HK-2 (cell line): ENCODE data around the gene LRRC70.

Source experiments
- DNase-seq: peaks from one replicate; pipeline ENCODE4 v3.0.0-alpha.2; 2018; ENCODE audit not compliant: unreplicated experiment

LRRC70 gene

GRCh38 chr5:62574599-62574998, 4.0 kb upstream of the LRRC70 start:
- DNase-seq, result no peak

DNA sequence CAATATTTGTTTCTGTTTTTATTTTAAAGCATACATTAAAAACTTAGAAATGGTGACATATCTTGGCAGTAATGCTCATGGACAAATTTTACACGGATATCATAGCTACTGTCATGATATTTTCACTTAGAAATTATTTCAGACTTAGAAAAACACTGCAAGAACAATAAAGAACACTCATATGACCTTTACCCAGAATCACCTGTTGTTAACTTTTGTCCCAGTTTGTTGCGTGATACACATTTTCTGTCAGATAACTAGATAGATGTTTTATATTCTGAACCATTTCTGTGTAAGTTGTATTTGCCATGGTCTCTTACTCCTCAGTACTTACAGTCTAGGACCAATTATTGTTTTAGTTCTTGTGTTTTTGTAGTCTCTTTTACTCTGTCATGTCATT, 3.6 kb upstream of the LRRC70 start:
- DNase-seq, result no peak

DNA sequence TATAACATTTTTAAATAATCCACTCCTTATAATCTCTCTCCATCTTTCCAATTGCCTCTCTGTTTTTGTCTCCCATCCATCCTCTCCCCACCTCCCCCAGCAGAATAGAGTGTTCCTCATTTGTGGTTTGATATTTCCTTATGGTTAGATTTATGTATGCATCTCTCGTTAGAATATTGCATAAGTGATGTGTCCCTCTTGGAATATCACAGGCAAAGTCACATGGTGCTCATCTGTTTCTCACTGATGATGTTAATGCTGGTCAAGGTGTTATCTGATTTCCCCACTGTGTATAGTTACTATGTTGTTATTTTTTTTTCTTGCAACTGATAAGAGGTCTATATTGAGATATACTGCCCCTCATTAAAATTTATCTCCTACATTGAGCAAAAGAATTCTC, 3.1 kb upstream of the LRRC70 start:
- no peak for DNase-seq

- DNase-seq, result no peak
Observed at GRCh38 chr5:62576570-62577170, 1.9 kb upstream of the LRRC70 start.

DNA sequence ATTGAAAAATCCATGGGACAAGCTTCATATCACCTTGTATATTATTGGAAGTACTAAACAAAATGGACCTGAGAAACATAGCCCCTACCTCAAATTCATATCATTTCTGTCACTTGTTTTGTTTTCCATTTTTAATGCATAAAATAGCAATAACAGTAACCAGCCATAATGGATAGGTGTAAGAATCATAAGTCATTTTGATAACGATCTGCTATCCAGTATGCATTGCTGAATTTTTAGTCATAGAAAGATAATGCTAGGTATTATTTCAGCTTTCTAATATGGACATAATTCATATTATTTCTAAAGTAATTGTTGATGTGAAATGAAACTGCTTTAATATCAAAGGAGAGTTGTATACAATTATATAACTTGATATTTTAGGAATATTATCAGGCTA, 1.1 kb upstream of the LRRC70 start:
- DNase-seq, result no peak

DNA sequence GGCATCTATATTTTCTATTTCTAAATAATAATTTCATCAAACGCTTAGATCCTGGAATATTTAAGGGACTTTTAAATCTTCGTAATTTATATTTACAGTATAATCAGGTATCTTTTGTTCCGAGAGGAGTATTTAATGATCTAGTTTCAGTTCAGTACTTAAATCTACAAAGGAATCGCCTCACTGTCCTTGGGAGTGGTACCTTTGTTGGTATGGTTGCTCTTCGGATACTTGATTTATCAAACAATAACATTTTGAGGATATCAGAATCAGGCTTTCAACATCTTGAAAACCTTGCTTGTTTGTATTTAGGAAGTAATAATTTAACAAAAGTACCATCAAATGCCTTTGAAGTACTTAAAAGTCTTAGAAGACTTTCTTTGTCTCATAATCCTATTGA, 1.1 kb downstream of the LRRC70 start:
- no peak for DNase-seq

DNA sequence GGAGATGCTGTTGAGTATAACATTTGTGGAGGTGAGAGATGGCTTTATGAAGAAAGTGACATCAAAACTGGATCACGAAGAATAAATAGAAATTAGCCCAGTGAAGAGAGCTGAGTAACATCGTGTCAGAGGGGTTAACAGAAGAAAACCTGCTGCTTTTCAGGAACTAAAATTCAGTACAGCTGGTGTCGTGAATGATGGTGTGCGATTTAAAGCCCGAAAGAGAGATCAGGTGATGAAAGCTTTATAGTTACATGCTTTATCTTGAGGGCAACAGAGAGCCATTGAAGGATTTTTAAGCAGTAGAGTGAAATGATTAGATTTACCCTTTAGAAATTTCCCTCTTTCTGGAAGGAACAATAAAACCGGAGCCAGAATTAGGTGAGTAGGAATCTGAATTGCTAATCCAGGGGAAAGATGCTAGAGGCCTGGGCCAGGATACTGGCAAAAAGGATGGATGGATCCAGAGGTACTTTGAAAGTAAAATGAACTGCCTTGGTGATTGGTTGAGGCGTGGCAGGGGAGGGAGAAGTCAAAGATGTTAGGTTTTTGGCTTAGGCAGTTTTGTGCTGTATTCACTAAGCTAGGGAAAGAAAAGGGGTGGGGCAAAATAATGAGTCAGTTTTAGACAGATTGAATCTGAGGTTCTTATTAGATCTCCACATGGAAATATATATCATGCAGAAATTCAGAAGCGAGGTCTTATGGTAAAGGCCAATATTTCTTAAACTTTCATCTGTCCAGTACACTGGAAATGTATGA, 3.4 kb downstream of the LRRC70 start:
- DNase-seq, result no peak

GRCh38 chr5:62584391-62584790, 5.8 kb downstream of the LRRC70 start:
- no peak for DNase-seq

- DNase-seq, result no peak
Observed at GRCh38 chr5:62585306-62585705, 6.7 kb downstream of the LRRC70 start.

- DNase-seq, result no peak
Observed at GRCh38 chr5:62585751-62586150, 7.1 kb downstream of the LRRC70 start.

DNA sequence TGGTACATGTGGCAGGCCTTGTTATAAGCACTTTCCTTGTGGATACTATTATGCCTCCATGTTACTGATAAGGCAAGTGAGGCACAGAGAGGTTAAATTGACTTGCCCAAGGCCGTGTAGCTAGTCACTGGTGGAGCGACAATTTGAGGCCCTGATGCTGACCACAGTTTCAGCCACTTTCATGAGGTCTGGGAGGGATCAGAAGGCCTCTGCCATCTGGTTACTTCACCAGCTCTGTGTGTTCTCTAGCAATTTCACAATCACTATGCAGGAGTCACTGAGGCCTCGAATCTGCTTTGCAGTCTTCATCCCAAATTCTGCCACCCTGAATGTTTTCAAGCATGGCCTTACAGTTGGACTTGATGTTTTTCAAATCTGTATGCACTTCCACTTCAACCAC, 9.1 kb downstream of the LRRC70 start:
- DNase-seq, result no peak

GRCh38 chr5:62588668-62589067, 10.0 kb downstream of the LRRC70 start:
- no peak for DNase-seq

DNA sequence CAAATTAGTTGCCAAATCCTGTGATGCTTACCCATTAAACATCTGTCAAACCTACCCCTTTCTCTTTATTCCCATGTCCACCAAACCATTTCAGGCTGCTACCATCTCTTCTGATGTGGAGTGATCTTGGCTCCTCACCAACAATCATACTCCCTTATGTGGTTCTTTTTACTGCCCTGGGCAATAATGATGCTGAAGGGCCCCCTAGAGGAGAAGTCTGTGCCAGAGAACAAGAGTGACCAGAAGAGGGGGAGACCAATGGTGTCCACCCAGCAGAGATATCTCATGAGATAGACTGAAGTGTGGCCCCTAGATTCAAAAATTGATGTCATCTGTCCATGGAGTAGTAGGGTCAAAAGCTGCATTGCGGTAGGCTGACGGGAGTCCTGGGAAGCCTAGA, 10.9 kb downstream of the LRRC70 start:
- DNase-seq, result no peak

GRCh38 chr5:62590387-62590786, 11.8 kb downstream of the LRRC70 start:
- DNase-seq, result no peak

DNA sequence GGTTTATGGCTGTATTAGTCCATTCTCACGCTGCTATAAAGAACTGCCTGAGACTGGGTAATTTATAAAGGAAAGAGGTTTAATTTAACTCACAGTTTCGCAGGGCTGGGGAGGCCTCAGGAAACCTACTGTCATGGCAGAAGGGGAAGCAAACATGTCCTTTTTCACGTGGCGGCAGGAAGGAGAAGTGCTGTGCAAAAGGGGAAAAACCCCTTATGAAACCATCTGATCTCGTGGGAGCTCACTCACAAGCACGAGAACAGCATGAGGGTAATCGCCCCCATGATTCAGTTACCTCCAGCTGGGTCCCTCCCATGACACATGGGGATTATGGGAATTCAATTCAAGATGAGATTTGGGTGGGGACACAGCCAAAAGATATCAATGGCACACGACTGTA, 13.9 kb downstream of the LRRC70 start:
- DNase-seq, result no peak

- DNase-seq, result no peak
Observed at GRCh38 chr5:62593331-62593730, 14.7 kb downstream of the LRRC70 start.

DNA sequence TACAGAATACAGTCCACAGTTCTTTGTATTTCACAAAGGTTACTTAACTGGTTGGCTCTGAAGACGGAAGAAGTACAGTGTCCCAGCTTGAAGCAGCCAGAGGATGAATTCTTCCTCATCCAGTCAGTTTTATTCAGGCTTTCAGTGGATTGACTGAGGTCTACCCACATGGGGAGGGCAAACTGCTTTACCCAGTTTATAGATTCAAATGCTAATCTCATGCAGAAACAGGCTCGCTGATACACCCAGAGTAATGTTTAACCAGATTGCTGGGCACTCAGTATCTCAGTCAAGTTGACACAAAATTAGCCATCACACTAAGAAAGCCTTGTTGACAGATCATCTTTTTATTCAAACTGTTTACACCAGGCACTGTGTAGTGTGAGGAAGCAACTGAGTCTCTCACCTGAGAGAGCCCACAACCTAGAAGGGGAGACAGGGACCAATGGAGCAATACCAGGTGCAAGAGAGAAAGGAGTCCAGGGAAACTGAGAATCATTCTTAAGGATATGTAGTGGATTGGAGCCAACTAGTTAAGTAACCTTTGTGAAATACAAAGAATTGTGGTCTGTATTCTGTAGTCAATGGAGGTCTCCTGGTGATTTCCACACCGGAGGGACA, 15.9 kb downstream of the LRRC70 start:
- no peak for DNase-seq

GRCh38 chr5:62596096-62596495, 17.5 kb downstream of the LRRC70 start:
- no peak for DNase-seq

GRCh38 chr5:62596691-62597090, 18.1 kb downstream of the LRRC70 start:
- DNase-seq, result no peak

- DNase-seq, result no peak
Observed at GRCh38 chr5:62597314-62597713, 18.7 kb downstream of the LRRC70 start.

- DNase-seq, result no peak
Observed at GRCh38 chr5:62600560-62601252, 22.1 kb downstream of the LRRC70 start.

GRCh38 chr5:62603934-62604333, 25.3 kb downstream of the LRRC70 start:
- no peak for DNase-seq

- no peak for DNase-seq
Observed at GRCh38 chr5:62605638-62606037, 27.0 kb downstream of the LRRC70 start.
